ENCODE results near the gene PRKCZ. TPM values are rescaled to one million over a fixed set of nuclear protein-coding genes. Genes with fewer than 3 reads are reported as not detected.
"Not testable (repeated sequence)": the region's sequence is repeated elsewhere in the genome, so short reads cannot be mapped to it uniquely, and the experiment has no call there.

Gene PRKCZ
- total RNA-seq, 6 experiments from 2014 or later: 0.55 to 1.4 (median 0.95) TPM

- Mint-ChIP-seq H3K36me3 (ENCODE audit: low read depth) (no peaks in the 10 kb centered on the region), H3K4me3 (peak overlapping the region; percentile 59; the same call in 1 of the 2 replicates), H3K4me1 (ENCODE audit: low read depth) (peaks cover 43% of the 10 kb centered on the region), H3K27ac (peak overlapping the region; percentile 98), H3K9me3 (no peaks in the 10 kb centered on the region), H3K27me3 (ENCODE audit: insufficient read depth) (peaks cover 7% of the 10 kb centered on the region)
- DNase-seq: no peak
- no peak for TF ChIP-seq CTCF (IDR thresholded peaks at IDR 0.05)
Observed at GRCh38 chr1:2135941-2136340, 85.7 kb downstream of the PRKCZ start.

GRCh38 chr1:2136386-2137235 is 86.4 kb downstream of the PRKCZ start:
- no peak for DNase-seq
- no peak overlapping the region for H3K4me3 Mint-ChIP-seq
- no peak for TF ChIP-seq CTCF (IDR thresholded peaks at IDR 0.05)
- no peaks in the 10 kb centered on the region for H3K36me3 Mint-ChIP-seq (ENCODE audit: low read depth)
- peaks cover 7% of the 10 kb centered on the region for H3K27me3 Mint-ChIP-seq (ENCODE audit: insufficient read depth)
- peaks cover 39% of the 10 kb centered on the region for H3K4me1 Mint-ChIP-seq (ENCODE audit: low read depth)
- peak overlapping the region; percentile 98 for H3K27ac Mint-ChIP-seq
- H3K9me3 Mint-ChIP-seq: no peaks in the 10 kb centered on the region

GRCh38 chr1:2137257-2138121 is 87.3 kb downstream of the PRKCZ start:
- Mint-ChIP-seq H3K4me1 (ENCODE audit: low read depth) (peaks cover 30% of the 10 kb centered on the region), H3K4me3 (no peak overlapping the region), H3K9me3 (no peaks in the 10 kb centered on the region), H3K27me3 (ENCODE audit: insufficient read depth) (peaks cover 7% of the 10 kb centered on the region), H3K27ac (no peak overlapping the region), H3K36me3 (ENCODE audit: low read depth) (no peaks in the 10 kb centered on the region)
- DNase-seq: no peak
- TF ChIP-seq CTCF (IDR thresholded peaks at IDR 0.05): no peak

GRCh38 chr1:2139156-2139555 is 88.9 kb downstream of the PRKCZ start:
- H3K36me3 Mint-ChIP-seq (ENCODE audit: low read depth); H3K27ac Mint-ChIP-seq; H3K9me3 Mint-ChIP-seq; H3K4me3 Mint-ChIP-seq; DNase-seq: not testable (repeated sequence)
- peaks cover 11% of the 10 kb centered on the region for H3K27me3 Mint-ChIP-seq (ENCODE audit: insufficient read depth)
- peaks cover 25% of the 10 kb centered on the region for H3K4me1 Mint-ChIP-seq (ENCODE audit: low read depth)

GRCh38 chr1:2141025-2141424 is 90.8 kb downstream of the PRKCZ start:
- Mint-ChIP-seq H3K9me3 (no peaks in the 10 kb centered on the region), H3K4me1 (ENCODE audit: low read depth) (peaks cover 13% of the 10 kb centered on the region), H3K36me3 (ENCODE audit: low read depth) (no peaks in the 10 kb centered on the region), H3K27ac (no peak overlapping the region), H3K4me3 (no peak overlapping the region), H3K27me3 (ENCODE audit: insufficient read depth) (peaks cover 11% of the 10 kb centered on the region)
- no peak for TF ChIP-seq CTCF (IDR thresholded peaks at IDR 0.05)
- no peak for DNase-seq

Measured in HFFc6 (cell line).